ENCODE measurements around the gene SLC5A11. TPM values are rescaled to one million over a fixed set of nuclear protein-coding genes. Genes with fewer than 3 reads are reported as not detected.

SLC5A11 gene
- total and polyA plus RNA-seq, 11 donors: 0.75 TPM; not detected in 10

GRCh38 chr16:24939738-24940137 lies 94.0 kb downstream of the SLC5A11 start:
- Histone ChIP-seq H3K4me3 (no peak overlapping the region), H3K27me3 (no peaks in the 10 kb centered on the region), H3K4me1 (no peaks in the 10 kb centered on the region), H3K36me3 (peaks cover 5 to 100% (median 97%) of the 10 kb centered on the region in 9 donors), H3K27ac (no peak overlapping the region), H3K9me3 (no peaks in the 10 kb centered on the region)
- DNase-seq (no peak), ATAC-seq (no peak)
- TF ChIP-seq POLR2A (IDR thresholded peaks at IDR 0.05) (no peak), CTCF (IDR thresholded peaks at IDR 0.05) (no peak)
- intact Hi-C loops (cut with DNase I): loop anchor here in 2 of 10 donors (10.0 kb wide), 2 partner anchors 285 to 375 kb away; no protein-coding TSS in a partner anchor
- WGBS, 4 donors: 96 to 100% (median 98%) methylated on average over 2 of the region's 2 CpGs

GRCh38 chr16:24943471-24943870 lies 97.7 kb downstream of the SLC5A11 start:
- WGBS, 4 donors: 94 to 97% (median 96%) methylated on average over 7 of the region's 7 CpGs
- Histone ChIP-seq H3K9me3 (no peaks in the 10 kb centered on the region), H3K36me3 (peaks cover 5 to 100% (median 98%) of the 10 kb centered on the region in 9 donors), H3K4me1 (no peaks in the 10 kb centered on the region), H3K4me3 (no peak overlapping the region), H3K27me3 (no peaks in the 10 kb centered on the region), H3K27ac (no peak overlapping the region)
- intact Hi-C loops (cut with DNase I): loop anchor here in 1 of 10 donors (10.0 kb wide), 1 partner anchor 379 kb away; no protein-coding TSS in a partner anchor
- DNase-seq (no peak), ATAC-seq (no peak)
- TF ChIP-seq POLR2A (IDR thresholded peaks at IDR 0.05) (no peak), CTCF (IDR thresholded peaks at IDR 0.05) (no peak)

GRCh38 chr16:24944206-24944605 lies 98.4 kb downstream of the SLC5A11 start:
- DNase-seq (no peak), ATAC-seq (no peak)
- peaks cover 5 to 100% (median 98%) of the 10 kb centered on the region in 9 donors for H3K36me3 ChIP-seq
- H3K9me3 ChIP-seq: no peaks in the 10 kb centered on the region
- TF ChIP-seq CTCF (IDR thresholded peaks at IDR 0.05) (no peak), POLR2A (IDR thresholded peaks at IDR 0.05) (no peak)
- intact Hi-C loops (cut with DNase I): loop anchor here in 1 of 10 donors (10.0 kb wide), 1 partner anchor 379 kb away; no protein-coding TSS in a partner anchor
- H3K27me3 ChIP-seq: no peaks in the 10 kb centered on the region
- H3K4me1 ChIP-seq: no peaks in the 10 kb centered on the region
- WGBS, 4 donors: 75 to 97% (median 96%) methylated on average over 3 of the region's 3 CpGs
- H3K4me3 ChIP-seq: no peak overlapping the region
- H3K27ac ChIP-seq: no peak overlapping the region

- intact Hi-C loops (cut with DNase I): loop anchor here in 1 of 10 donors (10.0 kb wide), 1 partner anchor 381 kb away; no protein-coding TSS in a partner anchor
- DNase-seq: no peak
- peak in 1 of 4 donors; percentile 10 for ATAC-seq
- 62 to 73% (median 69%) methylated on average over 6 of the region's 6 CpGs for WGBS, 4 donors
- Histone ChIP-seq H3K9me3 (no peaks in the 10 kb centered on the region), H3K36me3 (peaks cover 5 to 100% (median 98%) of the 10 kb centered on the region in 9 donors), H3K4me1 (no peaks in the 10 kb centered on the region), H3K27me3 (no peaks in the 10 kb centered on the region), H3K27ac (no peak overlapping the region), H3K4me3 (no peak overlapping the region)
- TF ChIP-seq POLR2A (IDR thresholded peaks at IDR 0.05) (no peak), CTCF (IDR thresholded peaks at IDR 0.05) (no peak)
These were observed 100.4 kb downstream of the SLC5A11 start for GRCh38 chr16:24946155-24946554.

All from heart left ventricle (tissue), 16 donors.